Spleen (tissue), 7 donors: ENCODE results near the gene ARHGAP22.

Source experiments
- CTCF ChIP-seq, 11 experiments: fragments of 200-600 bp in 7 of 11; fragments of 450-650 bp in 4 of 11; sonication (generic) in 4 of 11; IDR thresholded peaks in 8 of 11; conservative IDR thresholded peaks in 3 of 11; 1 replicate in 7 of 11; 2 replicates in 4 of 11; pipeline versions ENCODE4 v1.4.0 to v1.8.0; 2016 to 2021; ENCODE audit warnings: antibody characterized with exemption in 11 of 11, inconsistent platforms in 4 of 11, mild to moderate bottlenecking in 1 of 11
- POLR2A ChIP-seq, 3 donors: fragments of 450-650 bp; IDR thresholded peaks; one replicate each; pipeline ENCODE4 v1.5.1; 2017; ENCODE audit warnings: antibody characterized with exemption in 3 of 3, mild to moderate bottlenecking in 1 of 3
- donor health status: DM: no; HTN: no; CAD: no; lungs with moderate emphysema.
- donor health status: DM: no; HTN: no; CAD: no.
- donor health status: DM: no; HTN: no; CAD: no.

DNA sequence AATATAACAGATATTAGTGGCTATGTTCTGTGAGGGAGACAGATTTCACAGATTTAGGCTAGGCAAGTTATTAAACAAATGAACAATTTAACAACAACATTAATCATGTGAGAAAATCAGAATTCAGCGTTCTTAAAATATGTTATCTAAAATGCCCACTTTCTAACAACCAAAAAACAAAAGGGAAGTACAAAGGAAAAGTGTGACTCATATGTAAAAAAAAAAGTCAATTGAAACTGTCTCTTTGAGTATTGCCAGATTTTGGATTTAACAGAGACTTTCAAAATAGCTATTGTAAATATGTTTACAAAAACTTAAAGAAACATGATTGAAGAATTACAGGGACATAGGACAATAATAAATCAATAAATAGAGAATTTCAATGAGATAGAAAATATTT, 34.8 kb upstream of the ARHGAP22 start:
- no peak for TF ChIP-seq CTCF (IDR thresholded peaks at IDR 0.05 in 8 of 11, conservative IDR thresholded peaks at IDR 0.05 in 3 of 11)
- TF ChIP-seq POLR2A (IDR thresholded peaks at IDR 0.05) = no peak
